SK-N-MC (cell line): Measurements from ENCODE around the gene TAS2R39.

ENCODE experiments used
- EZH2 ChIP-seq: fragments of 200-600 bp; sonication (generic); IDR thresholded peaks from one replicate; pipeline ENCODE4 v1.6.1; 2017; ENCODE audit warnings: antibody characterized with exemption
- POLR2AphosphoS5 ChIP-seq: IDR thresholded peaks from 2 replicates; pipeline ENCODE4 v1.6.1; 2012; ENCODE audit warnings: mild to moderate bottlenecking, low read depth, low read length, borderline replicate concordance

DNA sequence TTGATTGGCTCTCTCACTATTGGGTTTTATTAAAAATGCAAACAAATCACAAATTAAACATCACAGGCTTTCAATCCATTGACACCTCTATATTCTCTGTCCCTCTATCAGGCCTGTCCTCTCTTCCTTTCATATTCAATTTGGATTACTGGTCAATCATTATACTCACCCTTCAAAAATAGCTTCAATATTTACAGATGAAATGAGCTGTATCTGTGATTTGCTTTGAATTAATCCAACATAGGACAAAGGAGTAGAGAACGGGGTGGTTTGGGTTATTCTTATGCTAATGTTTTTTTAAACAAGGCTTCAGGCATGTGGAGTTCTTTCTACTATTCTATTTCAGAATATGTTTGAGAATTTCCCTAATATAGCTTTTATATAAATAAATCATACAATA is 2.3 kb downstream of the TAS2R39 start:
- TF ChIP-seq POLR2AphosphoS5 (no peak), EZH2 (no peak)
